ENCODE data around the gene RRP15.

GRCh38 chr1:218344814-218345672 lies 60.0 kb downstream of the RRP15 start, which contains the start of gene TGFB2:
- TF ChIP-seq CTCF (IDR thresholded peaks at IDR 0.05; ENCODE audit: low read depth, low read length) (no peak), POLR2A (IDR thresholded peaks at IDR 0.05; ENCODE audit: extremely low read depth, insufficient read length) (no peak), MYC (IDR thresholded peaks at IDR 0.05; ENCODE audit: low read depth, low read length) (no peak)

All from NB4 (cell line).